Progenitor cell of endocrine pancreas (in vitro differentiated cells): ENCODE measurements around the gene NAB1. TPM values are rescaled to one million over a fixed set of nuclear protein-coding genes. Genes with fewer than 3 reads are reported as not detected.

Experiments
- DNase-seq: peaks from one replicate; pipeline ENCODE4 v3.0.0; 2021; ENCODE audit warnings: low spot score; ENCODE audit not compliant: unreplicated experiment
- H3K27ac Mint-ChIP-seq: 2 replicates; pipeline ENCODE4 v1.8.0; 2021; ENCODE audit warnings: mild to moderate bottlenecking, moderate library complexity, mixed read lengths
- H3K27me3 Mint-ChIP-seq: 2 replicates; pipeline ENCODE4 v1.8.0; 2021; ENCODE audit warnings: mixed read lengths
- H3K36me3 Mint-ChIP-seq: 2 replicates; pipeline ENCODE4 v1.8.0; 2022; ENCODE audit warnings: mixed read lengths; ENCODE audit not compliant: insufficient read depth
- H3K4me1 Mint-ChIP-seq: 2 replicates; pipeline ENCODE4 v1.8.0; 2021; ENCODE audit warnings: low read depth, mixed read lengths
- H3K4me3 Mint-ChIP-seq: 2 replicates; pipeline ENCODE4 v1.8.0; 2021; ENCODE audit warnings: low read depth, mild to moderate bottlenecking, moderate library complexity, mixed read lengths
- H3K9me3 Mint-ChIP-seq: 2 replicates; pipeline ENCODE4 v1.8.0; 2021; ENCODE audit warnings: low read depth, mixed read lengths
- total RNA-seq: library from RNA; stranded (reverse); gene quantifications from 2 replicates; pipeline ENCODE4 v1.2.1, GENCODE V29; 2021
- TF ChIP-seq, protein P1 (sequence below): fragments of 200-600 bp; sonication (generic); IDR thresholded peaks from one replicate; pipeline ENCODE4 v1.5.0; 2021; ENCODE audit warnings: antibody characterized with exemption, mild to moderate bottlenecking; ENCODE audit not compliant: unreplicated experiment

Gene NAB1
- total RNA-seq, 1 donor from 2014 or later: 64.1 TPM

DNA sequence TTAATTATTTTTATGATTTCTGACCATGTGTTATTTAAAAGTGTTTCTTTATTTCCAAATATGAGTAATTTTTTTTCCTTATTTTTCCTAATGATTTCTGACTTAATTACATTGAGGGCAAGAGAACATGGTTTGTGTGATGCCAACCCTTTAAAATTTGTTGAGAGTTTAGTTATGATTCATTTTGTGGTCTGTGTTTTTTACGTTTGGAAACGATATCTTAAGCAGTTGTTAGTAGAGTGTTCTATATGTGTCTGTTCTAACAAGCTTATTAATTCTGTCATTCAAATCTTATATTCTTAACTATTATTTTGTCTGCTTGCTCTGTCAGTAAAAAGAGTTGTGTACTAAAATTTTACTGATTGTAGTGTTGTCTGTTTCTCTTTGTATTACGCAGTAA is 15.0 kb downstream of the NAB1 start:
- H3K36me3 Mint-ChIP-seq: peaks cover 14% of the 10 kb centered on the region
- DNase-seq: no peak
- H3K4me1 Mint-ChIP-seq: peaks cover 17% of the 10 kb centered on the region
- H3K9me3 Mint-ChIP-seq: peaks cover 4% of the 10 kb centered on the region
- H3K27ac Mint-ChIP-seq: no peak overlapping the region
- no peaks in the 10 kb centered on the region for H3K27me3 Mint-ChIP-seq
- H3K4me3 Mint-ChIP-seq: no peak overlapping the region
- TF ChIP-seq, protein P1, sequence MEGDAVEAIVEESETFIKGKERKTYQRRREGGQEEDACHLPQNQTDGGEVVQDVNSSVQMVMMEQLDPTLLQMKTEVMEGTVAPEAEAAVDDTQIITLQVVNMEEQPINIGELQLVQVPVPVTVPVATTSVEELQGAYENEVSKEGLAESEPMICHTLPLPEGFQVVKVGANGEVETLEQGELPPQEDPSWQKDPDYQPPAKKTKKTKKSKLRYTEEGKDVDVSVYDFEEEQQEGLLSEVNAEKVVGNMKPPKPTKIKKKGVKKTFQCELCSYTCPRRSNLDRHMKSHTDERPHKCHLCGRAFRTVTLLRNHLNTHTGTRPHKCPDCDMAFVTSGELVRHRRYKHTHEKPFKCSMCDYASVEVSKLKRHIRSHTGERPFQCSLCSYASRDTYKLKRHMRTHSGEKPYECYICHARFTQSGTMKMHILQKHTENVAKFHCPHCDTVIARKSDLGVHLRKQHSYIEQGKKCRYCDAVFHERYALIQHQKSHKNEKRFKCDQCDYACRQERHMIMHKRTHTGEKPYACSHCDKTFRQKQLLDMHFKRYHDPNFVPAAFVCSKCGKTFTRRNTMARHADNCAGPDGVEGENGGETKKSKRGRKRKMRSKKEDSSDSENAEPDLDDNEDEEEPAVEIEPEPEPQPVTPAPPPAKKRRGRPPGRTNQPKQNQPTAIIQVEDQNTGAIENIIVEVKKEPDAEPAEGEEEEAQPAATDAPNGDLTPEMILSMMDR: no peak

GRCh38 chr2:190664240-190664639 is 15.4 kb downstream of the NAB1 start:
- TF ChIP-seq, protein P1: no peak

DNA sequence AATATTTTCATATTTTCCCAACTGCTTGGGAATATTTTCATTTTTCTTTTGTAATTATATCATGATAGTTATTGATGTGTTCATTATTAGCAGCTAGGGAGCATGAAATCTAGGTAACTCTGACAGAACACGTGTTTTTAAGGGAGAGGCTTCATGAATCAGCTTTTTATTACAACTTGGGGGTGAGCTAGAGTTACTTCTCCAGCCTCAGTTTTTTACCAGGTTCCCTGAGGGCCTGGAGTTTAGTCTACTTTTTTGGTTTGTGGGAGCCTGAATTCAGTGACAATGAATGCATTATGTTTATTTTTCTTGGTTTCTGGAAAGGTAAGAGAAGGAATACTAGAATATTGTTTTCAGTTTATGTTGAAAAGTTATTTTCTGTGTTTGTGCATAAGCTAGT is 18.0 kb downstream of the NAB1 start:
- TF ChIP-seq, protein P1: no peak
- H3K9me3 Mint-ChIP-seq: peaks cover 4% of the 10 kb centered on the region
- peaks cover 17% of the 10 kb centered on the region for H3K4me1 Mint-ChIP-seq
- peaks cover 16% of the 10 kb centered on the region for H3K36me3 Mint-ChIP-seq
- no peak overlapping the region for H3K4me3 Mint-ChIP-seq
- no peak for DNase-seq
- no peaks in the 10 kb centered on the region for H3K27me3 Mint-ChIP-seq
- H3K27ac Mint-ChIP-seq: no peak overlapping the region

More at GRCh38 chr2:190664240-190664639, 15.4 kb downstream of the NAB1 start:
- peaks cover 13% of the 10 kb centered on the region for H3K36me3 Mint-ChIP-seq
- no peak for DNase-seq
- H3K4me1 Mint-ChIP-seq: peaks cover 17% of the 10 kb centered on the region
- H3K4me3 Mint-ChIP-seq: no peak overlapping the region
- no peak overlapping the region for H3K27ac Mint-ChIP-seq
- H3K27me3 Mint-ChIP-seq: no peaks in the 10 kb centered on the region
- peaks cover 4% of the 10 kb centered on the region for H3K9me3 Mint-ChIP-seq

GRCh38 chr2:190668892-190669291 is 20.0 kb downstream of the NAB1 start:
- TF ChIP-seq, protein P1: no peak
- no peak for DNase-seq
- Mint-ChIP-seq H3K9me3 (peaks cover 4% of the 10 kb centered on the region), H3K27ac (no peak overlapping the region), H3K36me3 (peaks cover 19% of the 10 kb centered on the region), H3K4me3 (no peak overlapping the region), H3K4me1 (peaks cover 3% of the 10 kb centered on the region), H3K27me3 (no peaks in the 10 kb centered on the region)

DNA sequence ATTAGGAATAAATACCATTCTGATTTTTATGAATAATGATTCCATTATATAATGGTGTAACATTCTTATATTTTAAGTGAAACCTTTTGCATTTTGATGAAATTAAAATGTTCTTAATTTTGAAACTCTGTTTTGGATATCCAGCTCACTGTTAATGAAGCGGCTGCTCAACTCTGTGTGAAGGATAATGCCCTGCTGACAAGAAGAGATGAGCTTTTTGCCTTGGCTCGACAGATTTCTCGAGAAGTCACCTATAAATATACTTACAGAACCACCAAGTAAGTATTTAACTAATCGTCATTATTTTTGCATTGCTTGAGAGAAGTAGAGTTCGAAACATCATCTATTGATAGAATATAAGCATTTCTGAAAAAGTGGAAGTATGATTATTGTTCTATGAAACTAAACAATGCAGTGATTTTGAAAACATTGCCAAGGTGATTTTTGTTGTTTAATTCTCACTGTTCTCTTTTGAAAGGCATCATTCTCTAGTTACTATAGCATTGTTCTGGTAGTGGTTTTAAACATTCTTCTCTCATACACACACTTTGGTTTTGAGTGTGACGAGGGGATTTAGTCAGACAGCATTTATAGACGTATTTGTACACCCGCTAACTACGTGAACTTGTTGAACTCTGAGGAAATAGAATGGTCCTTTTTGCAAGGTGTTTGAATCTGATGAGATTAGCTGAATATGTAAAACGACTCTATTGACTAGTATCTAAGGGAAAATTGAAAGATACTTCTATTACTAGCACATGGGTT is 21.5 kb downstream of the NAB1 start:
- no peak overlapping the region for H3K4me3 Mint-ChIP-seq
- H3K27me3 Mint-ChIP-seq: no peaks in the 10 kb centered on the region
- peaks cover 3% of the 10 kb centered on the region for H3K4me1 Mint-ChIP-seq
- TF ChIP-seq, protein P1: no peak
- peaks cover 2% of the 10 kb centered on the region for H3K9me3 Mint-ChIP-seq
- H3K27ac Mint-ChIP-seq: no peak overlapping the region
- H3K36me3 Mint-ChIP-seq: peaks cover 21% of the 10 kb centered on the region
- DNase-seq: no peak
